GM23338 (cell line): Measurements from ENCODE around the gene PRSS50. TPM values are rescaled to one million over a fixed set of nuclear protein-coding genes. Genes with fewer than 3 reads are reported as not detected.

ENCODE experiments used
- ATAC-seq: fragments of 200-7000 bp; cut with Tn5 transposase; 3 replicates; pipeline ENCODE4 v1.9.1; 2020
- DNase-seq: peaks from one replicate; pipeline ENCODE4 v3.0.0-alpha.2; 2015; ENCODE audit warnings: low spot score
- H2AFZ ChIP-seq: fragments of 200-600 bp; sonication (generic); 2 replicates; pipeline ENCODE4 v1.8.0; 2016; ENCODE audit warnings: antibody characterized with exemption, mild to moderate bottlenecking, moderate library complexity
- H3F3A ChIP-seq: fragments of 200-600 bp; sonication (generic); replicated peaks from 2 replicates; pipeline ENCODE4 v1.8.0; 2017; ENCODE audit warnings: antibody characterized with exemption, mixed run types, low read depth
- H3K27ac ChIP-seq: fragments of 200-600 bp; sonication (generic); 2 replicates; pipeline ENCODE4 v1.6.1; 2016; ENCODE audit warnings: low read depth
- H3K27me3 ChIP-seq: fragments of 200-600 bp; sonication (generic); 2 replicates; pipeline ENCODE4 v1.8.0; 2016; ENCODE audit warnings: mild to moderate bottlenecking, mixed run types, moderate library complexity; ENCODE audit not compliant: insufficient read depth
- H3K36me3 ChIP-seq: fragments of 200-600 bp; sonication (generic); 2 replicates; pipeline ENCODE4 v1.8.0; 2016; ENCODE audit warnings: mild to moderate bottlenecking; ENCODE audit not compliant: insufficient read depth
- H3K4me1 ChIP-seq: fragments of 200-600 bp; sonication (generic); 2 replicates; pipeline ENCODE4 v1.8.0; 2016; ENCODE audit warnings: mild to moderate bottlenecking, moderate library complexity; ENCODE audit not compliant: insufficient read depth
- H3K4me2 ChIP-seq: fragments of 200-600 bp; sonication (generic); 2 replicates; pipeline ENCODE4 v1.7.1; 2017; ENCODE audit warnings: mixed run types
- H3K4me3 ChIP-seq: fragments of 200-600 bp; sonication (generic); 2 replicates; pipeline ENCODE4 v1.6.1; 2016; ENCODE audit warnings: mixed run types
- H3K79me2 ChIP-seq: fragments of 200-600 bp; sonication (generic); replicated peaks from 2 replicates; pipeline ENCODE4 v1.8.0; 2017; ENCODE audit warnings: mild to moderate bottlenecking; ENCODE audit not compliant: insufficient read depth
- H3K9me2 ChIP-seq: fragments of 200-600 bp; sonication (generic); 2 replicates; pipeline ENCODE4 v1.8.0; 2017; ENCODE audit not compliant: insufficient read depth
- H4K20me1 ChIP-seq: fragments of 200-600 bp; sonication (generic); replicated peaks from 2 replicates; pipeline ENCODE4 v1.8.0; 2017; ENCODE audit warnings: mild to moderate bottlenecking; ENCODE audit not compliant: insufficient read depth
- H3K27ac Mint-ChIP-seq: 2 replicates; pipeline ENCODE4 v1.8.0; 2020; ENCODE audit warnings: inconsistent platforms, mild to moderate bottlenecking, moderate library complexity, mixed read lengths
- H3K27me3 Mint-ChIP-seq: 3 replicates; pipeline ENCODE4 v1.8.0; 2022; ENCODE audit warnings: low read depth, mild to moderate bottlenecking, moderate library complexity, mixed read lengths, inconsistent platforms; ENCODE audit not compliant: insufficient read depth, poor library complexity
- H3K36me3 Mint-ChIP-seq: 3 replicates; pipeline ENCODE4 v1.8.0; 2021; ENCODE audit warnings: low read depth, mild to moderate bottlenecking, inconsistent platforms, moderate library complexity, mixed read lengths
- H3K4me1 Mint-ChIP-seq: 3 replicates; pipeline ENCODE4 v1.8.0; 2020; ENCODE audit warnings: mild to moderate bottlenecking, inconsistent platforms, mixed read lengths
- H3K4me3 Mint-ChIP-seq: 3 replicates; pipeline ENCODE4 v1.8.0; 2021; ENCODE audit warnings: moderate library complexity, mild to moderate bottlenecking, inconsistent platforms, mixed read lengths
- H3K9me3 Mint-ChIP-seq: 3 replicates; pipeline ENCODE4 v1.8.0; 2020; ENCODE audit warnings: moderate library complexity, mild to moderate bottlenecking, inconsistent platforms, mixed read lengths
- CREB1 ChIP-seq: fragments of 250-450 bp; sonication (Bioruptor Pico); IDR thresholded peaks from 2 replicates; pipeline ENCODE4 v1.5.0; 2020; ENCODE audit warnings: low read depth, mild to moderate bottlenecking, moderate library complexity
- CTCF ChIP-seq, 2 experiments: fragments of 200-600 bp in 1 of 2; sonication (generic) in 1 of 2; conservative IDR thresholded peaks; 2 replicates each; pipeline versions ENCODE4 v1.5.1 to v1.6.1; 2016 to 2017; ENCODE audit warnings: antibody characterized with exemption in 2 of 2, low read depth in 2 of 2, mild to moderate bottlenecking in 2 of 2, moderate library complexity in 1 of 2
- EZH2phosphoT487 ChIP-seq: fragments of 200-600 bp; sonication (generic); IDR thresholded peaks from one replicate; pipeline ENCODE4 v1.8.1; 2018; ENCODE audit warnings: antibody characterized with exemption; ENCODE audit not compliant: unreplicated experiment
- JUNB ChIP-seq: IDR thresholded peaks from one replicate; pipeline ENCODE4 v1.6.1; 2016; ENCODE audit warnings: antibody characterized with exemption; ENCODE audit not compliant: unreplicated experiment
- NANOG ChIP-seq: IDR thresholded peaks from 2 replicates; pipeline ENCODE4 v1.6.1; 2016; ENCODE audit warnings: antibody characterized with exemption, borderline replicate concordance
- REST ChIP-seq: IDR thresholded peaks from one replicate; pipeline ENCODE4 v1.6.1; 2018; ENCODE audit warnings: antibody characterized with exemption; ENCODE audit not compliant: unreplicated experiment
- STAT1 ChIP-seq: IDR thresholded peaks from one replicate; pipeline ENCODE4 v1.6.1; 2016; ENCODE audit warnings: antibody characterized with exemption; ENCODE audit not compliant: unreplicated experiment
- ZNF462 ChIP-seq: fragments of 250-450 bp; sonication (Bioruptor Pico); IDR thresholded peaks from 2 replicates; pipeline ENCODE4 v1.5.0; 2020; ENCODE audit warnings: mild to moderate bottlenecking, moderate library complexity
- polyA plus RNA-seq: library from polyadenylated mRNA; unstranded; fragments of >200 nt; fragmentation: Nextera tagmentation; extraction: Ambion mirVana; gene quantifications from 2 replicates; pipeline ENCODE4 v1.2.1, GENCODE V29; 2016
- total RNA-seq: library from RNA; depleted of rRNA; stranded (reverse); fragments of >200 nt; shearing (Covaris generic); gene quantifications from 2 replicates; pipeline ENCODE4 v1.2.3, GENCODE V29; 2014

Gene PRSS50
- total and polyA plus RNA-seq, 2 experiments from 2014 or later: 0.60 to 1.5 TPM

DNA sequence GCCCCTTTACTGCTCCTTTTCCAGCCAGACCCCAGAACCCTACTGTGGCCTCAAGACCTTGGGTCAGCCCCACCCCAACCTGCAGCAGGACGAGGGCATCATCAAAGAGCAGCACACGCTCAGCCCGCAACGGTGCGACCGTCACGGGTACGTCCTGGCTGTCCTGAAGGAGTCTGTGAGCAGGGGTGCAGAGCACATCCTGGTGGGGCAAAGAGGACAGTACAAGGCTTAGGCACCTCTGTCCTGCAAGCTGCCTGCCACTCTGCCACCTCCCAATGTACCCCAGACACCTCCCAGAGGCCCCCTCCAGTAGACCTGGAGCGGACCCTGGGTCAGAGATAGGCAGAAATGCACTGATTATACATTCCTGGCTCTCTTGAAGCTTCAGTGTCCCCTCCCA lies 32.2 kb downstream of the PRSS50 start:
- ATAC-seq: peak; percentile 44
- Mint-ChIP-seq H3K9me3 (no peaks in the 10 kb centered on the region), H3K27me3 (peaks cover 15% of the 10 kb centered on the region), H3K36me3 (peaks cover 3% of the 10 kb centered on the region; the same call in 1 of the 3 replicates), H3K4me1 (no peaks in the 10 kb centered on the region; the same call in 1 of the 3 replicates), H3K4me3 (no peak overlapping the region), H3K27ac (no peak overlapping the region)
- Histone ChIP-seq H3K4me2 (no peak overlapping the region), H3K9me2 (no peaks in the 10 kb centered on the region), H3K79me2 (no peaks in the 10 kb centered on the region), H2AFZ (no peak overlapping the region), H3K27me3 (no peaks in the 10 kb centered on the region), H4K20me1 (no peaks in the 10 kb centered on the region), H3K4me1 (no peaks in the 10 kb centered on the region), H3F3A (no peaks in the 10 kb centered on the region), H3K27ac (no peak overlapping the region), H3K36me3 (no peaks in the 10 kb centered on the region), H3K4me3 (no peak overlapping the region)
- no peak for DNase-seq
- TF ChIP-seq STAT1 (no peak), REST (no peak), CREB1 (CRISPR knock-in tag) (no peak), NANOG (no peak), ZNF462 (CRISPR knock-in tag) (no peak), JUNB (no peak), EZH2phosphoT487 (no peak), CTCF (conservative IDR thresholded peaks at IDR 0.05; ENCODE audit: low read depth in 2 of 2) (peak in 1 of 2 experiments; percentile 33; a peak in 2 of 4 replicates)
